Ishikawa (cell line): ENCODE measurements around the gene CCNJ.

Source experiments
- EP300 ChIP-seq: IDR thresholded peaks from 2 replicates; pipeline ENCODE4 v1.6.1; 2012; ENCODE audit warnings: borderline replicate concordance
- FOXM1 ChIP-seq: IDR thresholded peaks from 2 replicates; pipeline ENCODE4 v1.6.1; 2012; ENCODE audit warnings: low read depth, borderline replicate concordance
- RAD21 ChIP-seq: IDR thresholded peaks from 2 replicates; pipeline ENCODE4 v1.6.1; 2012; ENCODE audit warnings: low read depth
- TAF1 ChIP-seq: IDR thresholded peaks from 2 replicates; pipeline ENCODE4 v1.6.1; 2012; ENCODE audit warnings: low read depth, mild to moderate bottlenecking
- YY1 ChIP-seq: IDR thresholded peaks from 2 replicates; pipeline ENCODE4 v1.6.1; 2012; ENCODE audit warnings: low read depth

GRCh38 chr10:96089116-96089515 is 45.7 kb downstream of the CCNJ start:
- TF ChIP-seq FOXM1, result no peak
- TF ChIP-seq TAF1, result no peak
- TF ChIP-seq EP300, result no peak
- no peak for TF ChIP-seq RAD21
- TF ChIP-seq YY1, result no peak
